Measurements from ENCODE around the gene DUSP22.

Gene DUSP22

GRCh38 chr6:397604-398003 lies 105.3 kb downstream of the DUSP22 start:
- no peak for DNase-seq

GRCh38 chr6:398065-398464 lies 105.8 kb downstream of the DUSP22 start:
- no peak for DNase-seq

- no peak for DNase-seq
Observed at GRCh38 chr6:398558-399078, 106.3 kb downstream of the DUSP22 start.

- DNase-seq = no peak
Observed at GRCh38 chr6:399785-400534, 107.7 kb downstream of the DUSP22 start.

GRCh38 chr6:400815-401214 lies 108.5 kb downstream of the DUSP22 start:
- DNase-seq = no peak
